Tibial nerve (tissue), 4 donors: Measurements from ENCODE around the gene SEMA6A. TPM values are rescaled to one million over a fixed set of nuclear protein-coding genes. Genes with fewer than 3 reads are reported as not detected.

Source experiments
- DNase-seq, 2 donors: peaks; one replicate each; pipeline ENCODE4 v3.0.0-alpha.2; 2019; ENCODE audit warnings: low spot score in 2 of 2
- H3K27ac ChIP-seq, 4 donors: fragments of 200-600 bp; sonication (generic) in 3 of 4; one replicate each; pipeline ENCODE4 v1.5.1; 2017 to 2019; ENCODE audit warnings: mild to moderate bottlenecking in 1 of 4
- H3K27me3 ChIP-seq, 2 donors: fragments of 200-600 bp; sonication (generic) in 1 of 2; one replicate each; pipeline versions ENCODE4 v1.5.1 to v1.6.0; 2017 to 2019
- H3K36me3 ChIP-seq, 3 donors: fragments of 200-600 bp; sonication (generic); one replicate each; pipeline ENCODE4 v1.5.1; 2018 to 2019
- H3K4me1 ChIP-seq, 4 donors: fragments of 200-600 bp; sonication (generic) in 3 of 4; one replicate each; pipeline ENCODE4 v1.5.1; 2017 to 2019
- H3K4me3 ChIP-seq, 4 donors: fragments of 200-600 bp; sonication (generic) in 3 of 4; one replicate each; pipeline ENCODE4 v1.5.1; 2017 to 2019; ENCODE audit warnings: mild to moderate bottlenecking in 1 of 4, moderate library complexity in 1 of 4
- H3K9me3 ChIP-seq, 4 donors: fragments of 200-600 bp; sonication (generic) in 3 of 4; one replicate each; pipeline ENCODE4 v1.5.1; 2017 to 2019
- EP300 ChIP-seq, 2 donors: sonication (generic); formaldehyde crosslinking; IDR thresholded peaks; one replicate each; pipeline ENCODE4 v1.6.1; 2017; ENCODE audit warnings: antibody characterized with exemption in 2 of 2, mild to moderate bottlenecking in 1 of 2
- POLR2A ChIP-seq, 2 donors: fragments of 450-650 bp; IDR thresholded peaks; one replicate each; pipeline ENCODE4 v1.6.1; 2017; ENCODE audit warnings: antibody characterized with exemption in 2 of 2, mild to moderate bottlenecking in 2 of 2, moderate library complexity in 2 of 2
- WGBS, 2 donors: methylation state at CpG; one replicate each; pipeline ENCODE4 v1.1.5; 2018; 5-methylcytosine and 5-hydroxymethylcytosine counted together
- total RNA-seq, 4 donors: library from RNA; depleted of rRNA; stranded (reverse); fragments of >200 nt; gene quantifications; one replicate each; pipeline ENCODE4 v1.1.0, GENCODE V29; 2016
- TF ChIP-seq, protein P1 (sequence below), 5 experiments: fragments of 200-600 bp in 3 of 5; fragments of 450-650 bp in 2 of 5; sonication (generic) in 3 of 5; IDR thresholded peaks; one replicate each; pipeline ENCODE4 v1.5.1; 2016 to 2019; ENCODE audit warnings: antibody characterized with exemption in 5 of 5, mild to moderate bottlenecking in 3 of 5, moderate library complexity in 2 of 5

Gene SEMA6A
- total RNA-seq, 4 donors from 2014 or later, result 13.6 to 25.1 (median 21.4) TPM

DNA sequence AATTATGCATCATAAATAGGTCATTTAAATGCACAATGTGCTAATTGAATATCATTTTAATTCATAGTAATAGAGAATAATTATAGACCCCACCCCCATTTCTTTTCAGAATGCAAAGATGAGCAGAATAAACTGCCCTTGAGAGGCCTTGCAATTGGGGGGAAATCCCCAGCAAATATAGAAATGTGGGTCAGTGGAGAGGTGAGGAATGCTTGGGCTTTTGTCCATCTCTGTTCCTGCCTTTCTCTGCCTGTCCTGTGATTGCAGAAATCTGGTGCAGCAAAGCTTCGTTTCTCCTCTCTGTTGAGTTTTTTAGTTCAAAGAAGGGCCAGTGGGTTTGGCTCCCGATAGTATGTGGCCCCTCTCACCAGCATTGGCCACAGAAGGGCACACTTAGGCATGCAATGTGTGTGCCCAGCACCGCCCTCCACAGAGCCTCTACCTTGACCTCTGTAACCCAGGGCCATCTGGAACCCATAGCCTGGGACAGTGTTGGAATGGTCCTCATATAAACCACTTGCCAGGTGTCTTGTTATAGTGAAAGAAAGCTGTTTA, 164.2 kb downstream of the SEMA6A start:
- no peak overlapping the region for H3K27ac ChIP-seq
- H3K27me3 ChIP-seq, result no peaks in the 10 kb centered on the region
- peaks cover 0 to 11% (median 0%) of the 10 kb centered on the region in 4 donors for H3K4me1 ChIP-seq
- H3K36me3 ChIP-seq, result peaks cover 0 to 5% (median 0%) of the 10 kb centered on the region in 3 donors
- no peak for DNase-seq
- no peaks in the 10 kb centered on the region for H3K9me3 ChIP-seq
- no peak overlapping the region for H3K4me3 ChIP-seq
- WGBS, 2 donors, result 53 to 76% methylated on average over 3 of the region's 3 CpGs
- TF ChIP-seq POLR2A (IDR thresholded peaks at IDR 0.05) (no peak), EP300 (IDR thresholded peaks at IDR 0.05) (no peak)
- TF ChIP-seq, protein P1, sequence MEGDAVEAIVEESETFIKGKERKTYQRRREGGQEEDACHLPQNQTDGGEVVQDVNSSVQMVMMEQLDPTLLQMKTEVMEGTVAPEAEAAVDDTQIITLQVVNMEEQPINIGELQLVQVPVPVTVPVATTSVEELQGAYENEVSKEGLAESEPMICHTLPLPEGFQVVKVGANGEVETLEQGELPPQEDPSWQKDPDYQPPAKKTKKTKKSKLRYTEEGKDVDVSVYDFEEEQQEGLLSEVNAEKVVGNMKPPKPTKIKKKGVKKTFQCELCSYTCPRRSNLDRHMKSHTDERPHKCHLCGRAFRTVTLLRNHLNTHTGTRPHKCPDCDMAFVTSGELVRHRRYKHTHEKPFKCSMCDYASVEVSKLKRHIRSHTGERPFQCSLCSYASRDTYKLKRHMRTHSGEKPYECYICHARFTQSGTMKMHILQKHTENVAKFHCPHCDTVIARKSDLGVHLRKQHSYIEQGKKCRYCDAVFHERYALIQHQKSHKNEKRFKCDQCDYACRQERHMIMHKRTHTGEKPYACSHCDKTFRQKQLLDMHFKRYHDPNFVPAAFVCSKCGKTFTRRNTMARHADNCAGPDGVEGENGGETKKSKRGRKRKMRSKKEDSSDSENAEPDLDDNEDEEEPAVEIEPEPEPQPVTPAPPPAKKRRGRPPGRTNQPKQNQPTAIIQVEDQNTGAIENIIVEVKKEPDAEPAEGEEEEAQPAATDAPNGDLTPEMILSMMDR (IDR thresholded peaks at IDR 0.05), result no peak

DNA sequence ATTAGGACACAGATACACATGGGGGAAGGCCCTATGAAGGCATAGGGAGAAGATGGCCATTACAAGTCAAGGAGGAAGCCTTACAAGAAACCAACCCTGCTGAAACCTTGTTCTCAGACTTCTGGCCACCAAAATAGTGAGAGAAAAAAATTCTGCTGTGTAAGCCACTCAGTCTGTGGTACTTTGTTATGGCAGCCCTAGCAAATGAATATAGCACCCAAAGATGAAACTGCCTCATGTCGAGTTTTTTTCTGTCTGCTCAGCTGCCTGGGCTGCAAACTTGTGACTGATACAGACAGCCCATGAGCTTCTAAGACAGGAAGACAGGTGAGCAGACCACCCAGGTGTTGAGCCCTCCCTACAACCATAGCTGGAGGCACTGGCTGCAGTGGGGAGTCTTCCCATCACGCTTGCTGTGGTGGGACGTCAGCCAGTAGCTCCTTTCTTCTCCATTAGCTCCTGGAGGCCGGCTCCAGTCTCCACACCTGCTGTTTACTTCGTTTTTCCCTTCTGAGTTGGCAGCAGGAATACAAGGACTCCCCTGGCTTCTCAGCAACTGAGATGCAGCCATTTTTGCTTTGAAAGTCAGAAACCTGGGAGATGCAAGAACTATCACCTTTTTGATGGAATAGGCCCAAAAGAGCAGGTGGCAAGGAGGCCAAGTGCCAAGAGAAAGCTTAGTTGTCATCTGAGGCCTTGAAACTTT, 164.9 kb downstream of the SEMA6A start:
- Histone ChIP-seq H3K36me3 (peaks cover 0 to 5% (median 0%) of the 10 kb centered on the region in 3 donors), H3K27ac (no peak overlapping the region), H3K9me3 (no peaks in the 10 kb centered on the region), H3K4me3 (no peak overlapping the region), H3K4me1 (peaks cover 0 to 11% (median 0%) of the 10 kb centered on the region in 4 donors), H3K27me3 (no peaks in the 10 kb centered on the region)
- TF ChIP-seq POLR2A (IDR thresholded peaks at IDR 0.05), result no peak
- no peak for DNase-seq
- WGBS, 2 donors, result 86 to 87% methylated on average over 5 of the region's 5 CpGs

DNA sequence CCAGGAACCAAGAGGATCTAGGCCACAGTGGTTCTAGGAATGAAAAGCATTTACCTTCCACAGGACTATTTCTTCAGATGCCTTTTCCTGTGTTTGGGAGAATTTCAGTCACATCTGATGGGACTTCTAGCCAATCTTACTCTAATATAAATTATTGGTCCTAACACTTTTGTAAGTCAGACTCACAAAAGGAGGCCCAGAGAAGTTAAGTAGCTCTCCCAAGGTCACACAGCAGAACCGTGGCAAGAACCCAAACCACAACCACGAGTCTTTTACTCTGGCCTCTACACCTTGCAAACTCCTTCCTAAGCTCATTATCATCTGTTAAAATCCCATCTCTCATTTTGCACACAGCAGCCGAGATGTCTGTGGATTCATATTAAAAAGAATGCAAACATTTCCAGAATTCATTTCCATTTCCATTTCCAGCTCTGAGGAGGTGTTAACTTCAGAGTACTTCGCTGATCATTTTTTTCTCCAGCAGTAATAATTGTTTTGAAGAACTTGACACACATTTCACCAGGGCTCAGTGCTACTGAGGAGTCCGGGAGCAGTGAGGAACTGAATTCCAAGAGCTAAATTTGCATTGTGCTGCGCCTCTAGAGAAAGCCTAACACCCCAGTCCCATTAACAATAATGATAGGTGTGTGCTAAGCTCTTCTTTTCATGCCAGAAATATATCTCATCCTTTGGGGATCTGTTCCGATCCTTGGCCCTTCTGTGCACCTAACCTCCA, 168.1 kb downstream of the SEMA6A start:
- WGBS, 2 donors, result 79 to 89% methylated on average over 7 of the region's 7 CpGs
- H3K36me3 ChIP-seq, result no peaks in the 10 kb centered on the region
- no peak overlapping the region for H3K27ac ChIP-seq
- H3K4me1 ChIP-seq, result peaks cover 0 to 10% (median 0%) of the 10 kb centered on the region in 4 donors
- DNase-seq, result no peak
- no peaks in the 10 kb centered on the region for H3K27me3 ChIP-seq
- H3K9me3 ChIP-seq, result no peaks in the 10 kb centered on the region
- no peak overlapping the region for H3K4me3 ChIP-seq
- TF ChIP-seq EP300 (IDR thresholded peaks at IDR 0.05) (no peak), POLR2A (IDR thresholded peaks at IDR 0.05) (no peak)
- TF ChIP-seq, protein P1 (IDR thresholded peaks at IDR 0.05), result no peak

DNA sequence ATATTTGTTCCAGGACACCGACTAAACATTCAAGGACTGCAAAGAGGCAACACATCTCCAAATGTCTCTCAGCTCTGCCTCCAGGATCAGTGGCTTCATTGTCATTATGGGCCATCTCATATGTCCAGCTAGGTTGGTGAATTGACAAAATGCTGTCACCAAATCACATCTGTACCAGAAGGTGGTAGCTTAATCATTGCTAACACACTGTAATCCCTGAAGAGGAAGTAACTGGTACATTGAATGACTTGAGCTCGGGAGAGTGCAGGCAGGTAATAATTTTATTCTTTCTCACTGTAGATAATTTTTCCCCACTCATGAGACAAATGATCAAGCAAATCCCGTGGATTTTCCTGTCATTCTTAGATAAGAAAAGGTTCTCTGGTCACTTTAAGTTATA, 169.8 kb downstream of the SEMA6A start:
- Histone ChIP-seq H3K4me3 (no peak overlapping the region), H3K27me3 (no peaks in the 10 kb centered on the region), H3K36me3 (peaks cover 0 to 1% (median 0%) of the 10 kb centered on the region in 3 donors), H3K27ac (no peak overlapping the region), H3K4me1 (no peaks in the 10 kb centered on the region), H3K9me3 (no peaks in the 10 kb centered on the region)
- TF ChIP-seq, protein P1 (IDR thresholded peaks at IDR 0.05), result no peak
- TF ChIP-seq EP300 (IDR thresholded peaks at IDR 0.05) (no peak), POLR2A (IDR thresholded peaks at IDR 0.05) (no peak)
- 84 to 88% methylated on average over 3 of the region's 3 CpGs for WGBS, 2 donors
- no peak for DNase-seq

DNA sequence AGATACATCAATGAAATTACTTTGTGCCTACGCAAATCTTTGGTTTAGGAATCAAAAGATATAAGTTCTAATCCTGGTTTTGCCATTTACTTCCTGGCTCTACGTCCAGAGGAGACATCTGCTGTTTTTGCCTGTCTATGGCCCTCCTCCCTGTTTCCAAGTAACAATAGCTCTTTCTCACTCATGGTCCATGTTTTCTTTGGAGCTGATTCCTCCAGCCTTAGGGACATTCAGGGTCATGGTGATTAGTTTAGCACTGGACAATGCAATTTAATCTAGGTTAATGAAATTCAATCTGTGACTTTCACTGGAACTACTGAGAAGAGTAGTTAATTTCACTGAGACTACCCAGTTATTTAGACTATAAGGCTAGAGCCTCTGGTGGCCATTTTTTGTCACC, 170.6 kb downstream of the SEMA6A start:
- WGBS, 2 donors, result 46 to 51% methylated on average over 2 of the region's 2 CpGs

More for the DNA sequence above, 170.6 kb downstream of the SEMA6A start:
- no peak overlapping the region for H3K4me3 ChIP-seq
- H3K27me3 ChIP-seq, result no peaks in the 10 kb centered on the region
- no peak for DNase-seq
- TF ChIP-seq POLR2A (IDR thresholded peaks at IDR 0.05), result no peak
- TF ChIP-seq EP300 (IDR thresholded peaks at IDR 0.05), result no peak
- TF ChIP-seq, protein P1 (IDR thresholded peaks at IDR 0.05), result no peak
- no peak overlapping the region for H3K27ac ChIP-seq
- peaks cover 0 to 5% (median 0%) of the 10 kb centered on the region in 3 donors for H3K36me3 ChIP-seq
- H3K9me3 ChIP-seq, result no peaks in the 10 kb centered on the region
- H3K4me1 ChIP-seq, result no peaks in the 10 kb centered on the region
